H1 (cell line): ENCODE data around the gene SMIM38. TPM values are rescaled to one million over a fixed set of nuclear protein-coding genes. Genes with fewer than 3 reads are reported as not detected.

Experiments used
- CTCF ChIA-PET: fragments of 300-600 bp; sonication (Branson Sonifier 250); formaldehyde crosslinking; loops from one replicate; lab custom pipeline; 2021; ENCODE audit not compliant: partially characterized antibody; lab: Charles Lee
- POLR2A ChIA-PET: fragments of 300-600 bp; sonication (Branson Sonifier 250); formaldehyde crosslinking; loops from one replicate; lab custom pipeline; 2021; ENCODE audit warnings: inconsistent platforms; ENCODE audit not compliant: partially characterized antibody; lab: Charles Lee
- DNase-seq, 2 experiments: peaks; one replicate each; pipeline versions ENCODE4 v3.0.0 to v3.0.0-alpha.2; 2010 to 2022; ENCODE audit warnings: low spot score in 2 of 2, low read depth in 1 of 2, mixed read lengths in 1 of 2
- FAIRE-seq: peaks from 2 replicates; lab custom pipeline; 2011; peaks lifted over from hg19 to GRCh38; lab: Jason Lieb, UNC
- H2AFZ ChIP-seq: 2 replicates; pipeline ENCODE4 v1.8.1; 2012; ENCODE audit warnings: low read length, inconsistent platforms
- H2AK5ac ChIP-seq: 2 replicates; pipeline ENCODE4 v1.6.1; 2013; ENCODE audit warnings: low read depth, low read length
- H2BK120ac ChIP-seq: replicated peaks from 2 replicates; pipeline ENCODE3; 2013; ENCODE audit warnings: low read depth, low read length, inconsistent platforms
- H2BK12ac ChIP-seq: 2 replicates; pipeline ENCODE4 v1.6.1; 2013; ENCODE audit warnings: low read depth, low read length
- H2BK15ac ChIP-seq: 2 replicates; pipeline ENCODE4 v1.6.1; 2013; ENCODE audit warnings: low read length
- H2BK20ac ChIP-seq: 2 replicates; pipeline ENCODE4 v1.6.1; 2013; ENCODE audit warnings: low read length
- H2BK5ac ChIP-seq: 2 replicates; pipeline ENCODE4 v1.6.1; 2013; ENCODE audit warnings: low read depth, low read length
- H3K14ac ChIP-seq: 2 replicates; pipeline ENCODE4 v1.6.1; 2013; ENCODE audit warnings: inconsistent platforms; ENCODE audit not compliant: insufficient read length
- H3K18ac ChIP-seq: 2 replicates; pipeline ENCODE4 v1.6.1; 2013; ENCODE audit warnings: low read length; ENCODE audit errors: extremely low read depth
- H3K23ac ChIP-seq: 2 replicates; pipeline ENCODE4 v1.6.1; 2013; ENCODE audit warnings: inconsistent platforms; ENCODE audit not compliant: insufficient read length
- H3K23me2 ChIP-seq: 2 replicates; pipeline ENCODE4 v1.6.1; 2013; ENCODE audit warnings: low read depth, low read length
- H3K27ac ChIP-seq: 2 replicates; pipeline ENCODE4 v1.6.1; 2011; ENCODE audit warnings: low read depth, low read length, inconsistent platforms
- H3K27me3 ChIP-seq, 4 experiments: replicated peaks in 1 of 4; 1 replicate in 1 of 4; 2 replicates in 3 of 4; pipeline versions ENCODE4 v1.6.1 to v1.8.1; 2011 to 2013; ENCODE audit warnings: low read length in 3 of 4, mild to moderate bottlenecking in 3 of 4, inconsistent platforms in 2 of 4, mixed read lengths in 2 of 4, moderate library complexity in 1 of 4; ENCODE audit not compliant: control insufficient read depth in 3 of 4, insufficient read depth in 3 of 4; ENCODE audit errors: extremely low read depth in 1 of 4
- H3K36me3 ChIP-seq, 4 experiments: 2 replicates each; pipeline versions ENCODE4 v1.6.1 to v1.8.1; 2011 to 2013; ENCODE audit warnings: mild to moderate bottlenecking in 4 of 4, low read length in 3 of 4, moderate library complexity in 2 of 4, control low read depth in 1 of 4, inconsistent platforms in 1 of 4; ENCODE audit not compliant: insufficient read depth in 4 of 4, control insufficient read depth in 2 of 4
- H3K4ac ChIP-seq: replicated peaks from 2 replicates; pipeline ENCODE3; 2013; ENCODE audit warnings: low read length, low read depth, mixed read lengths, inconsistent platforms; ENCODE audit not compliant: insufficient read length
- H3K4me1 ChIP-seq, 4 experiments: replicated peaks in 1 of 4; 1 replicate in 1 of 4; 2 replicates in 3 of 4; pipeline versions ENCODE4 v1.6.1 to v1.8.1; 2011 to 2013; ENCODE audit warnings: low read length in 3 of 4, inconsistent platforms in 2 of 4, mixed read lengths in 1 of 4; ENCODE audit not compliant: insufficient read depth in 4 of 4, control insufficient read depth in 3 of 4
- H3K4me2 ChIP-seq, 2 experiments: 2 replicates each; pipeline versions ENCODE4 v1.6.1 to v1.8.1; 2011 to 2013; ENCODE audit warnings: low read depth in 2 of 2, low read length in 2 of 2, control low read depth in 1 of 2, inconsistent platforms in 1 of 2, mild to moderate bottlenecking in 1 of 2; ENCODE audit not compliant: insufficient read depth in 1 of 2
- H3K4me3 ChIP-seq, 4 experiments: fragments of 200-600, 300-600 bp in 1 of 4; sonication (generic), shearing (Covaris generic), sonication (Bioruptor Twin) in 1 of 4; 2 replicates each; pipeline versions ENCODE4 v1.5.1 to v1.8.1; 2011 to 2016; ENCODE audit warnings: low read length in 4 of 4, low read depth in 3 of 4, control low read depth in 2 of 4, inconsistent platforms in 2 of 4, mild to moderate bottlenecking in 2 of 4, mixed read lengths in 1 of 4, moderate library complexity in 1 of 4; ENCODE audit not compliant: insufficient read depth in 2 of 4; ENCODE audit errors: extremely low read depth in 1 of 4
- H3K56ac ChIP-seq: replicated peaks from 2 replicates; pipeline ENCODE3; 2013; ENCODE audit warnings: low read depth, mild to moderate bottlenecking, mixed read lengths, low read length, inconsistent platforms; ENCODE audit not compliant: insufficient read length
- H3K79me1 ChIP-seq: 2 replicates; pipeline ENCODE4 v1.6.1; 2013; ENCODE audit warnings: low read depth, low read length, control low read depth
- H3K79me2 ChIP-seq, 2 experiments: 2 replicates each; pipeline versions ENCODE4 v1.6.1 to v1.8.1; 2012 to 2013; ENCODE audit warnings: low read length in 2 of 2, mild to moderate bottlenecking in 2 of 2, inconsistent platforms in 1 of 2; ENCODE audit not compliant: insufficient read depth in 2 of 2, control insufficient read depth in 1 of 2
- H3K9ac ChIP-seq, 4 experiments: replicated peaks in 1 of 4; 1 replicate in 1 of 4; 2 replicates in 3 of 4; pipeline versions ENCODE4 v1.6.1 to v1.8.1; 2011 to 2013; ENCODE audit warnings: low read depth in 3 of 4, low read length in 3 of 4, control low read depth in 2 of 4, mild to moderate bottlenecking in 2 of 4, moderate library complexity in 2 of 4, inconsistent platforms in 1 of 4; ENCODE audit errors: extremely low read depth in 1 of 4
- H3K9me3 ChIP-seq, 2 experiments: 2 replicates each; pipeline versions ENCODE4 v1.6.1 to v1.8.1; 2012 to 2013; ENCODE audit warnings: mild to moderate bottlenecking in 2 of 2, moderate library complexity in 2 of 2, control low read depth in 1 of 2, inconsistent platforms in 1 of 2, low read depth in 1 of 2, low read length in 1 of 2, mixed read lengths in 1 of 2; ENCODE audit not compliant: insufficient read depth in 2 of 2
- H4K20me1 ChIP-seq, 2 experiments: replicated peaks in 1 of 2; 2 replicates each; pipeline versions ENCODE3 to v1.8.1; 2011 to 2013; ENCODE audit warnings: inconsistent platforms in 2 of 2, low read length in 2 of 2, mild to moderate bottlenecking in 1 of 2; ENCODE audit not compliant: insufficient read depth in 2 of 2, control insufficient read depth in 1 of 2
- H4K5ac ChIP-seq: 2 replicates; pipeline ENCODE4 v1.6.1; 2013; ENCODE audit warnings: low read length, low read depth, mixed read lengths, inconsistent platforms; ENCODE audit not compliant: insufficient read length
- H4K8ac ChIP-seq: 2 replicates; pipeline ENCODE4 v1.8.0; 2013; ENCODE audit warnings: mild to moderate bottlenecking, moderate library complexity, low read length, inconsistent platforms; ENCODE audit not compliant: insufficient read depth; ENCODE audit errors: extremely low read depth
- H4K91ac ChIP-seq: replicated peaks from 2 replicates; pipeline ENCODE3; 2013; ENCODE audit warnings: low read length, mixed read lengths, inconsistent platforms; ENCODE audit not compliant: insufficient read length
- BRCA1 ChIP-seq: IDR thresholded peaks from 2 replicates; pipeline ENCODE4 v1.6.1; 2012; ENCODE audit warnings: low read depth, low read length, improper control_type of control experiment
- FOSL1 ChIP-seq: IDR thresholded peaks from 2 replicates; pipeline ENCODE4 v1.6.1; 2011; ENCODE audit warnings: mild to moderate bottlenecking, low read depth, low read length, moderate library complexity; ENCODE audit not compliant: insufficient read depth
- HDAC6 ChIP-seq: IDR thresholded peaks from one replicate; pipeline ENCODE4 v1.7.1; 2012; ENCODE audit warnings: low read depth, mild to moderate bottlenecking, inconsistent platforms, low read length, moderate library complexity
- KDM1A ChIP-seq: fragments of 200-600, 300-600 bp; sonication (generic); IDR thresholded peaks from 2 replicates; pipeline ENCODE4 v1.7.1; 2016; ENCODE audit warnings: mild to moderate bottlenecking, low read length, borderline replicate concordance
- KDM4A ChIP-seq: IDR thresholded peaks from one replicate; pipeline ENCODE4 v1.7.1; 2012; ENCODE audit warnings: low read depth, mild to moderate bottlenecking, moderate library complexity, low read length, inconsistent platforms; ENCODE audit not compliant: severe bottlenecking
- KDM5A ChIP-seq: fragments of 200-600 bp; IDR thresholded peaks from 2 replicates; pipeline ENCODE4 v1.7.1; 2012; ENCODE audit warnings: mild to moderate bottlenecking, low read length, inconsistent platforms, mixed read lengths
- SIRT6 ChIP-seq: IDR thresholded peaks from one replicate; pipeline ENCODE4 v1.7.1; 2012; ENCODE audit warnings: low read length, inconsistent platforms
- SIX5 ChIP-seq: IDR thresholded peaks from 2 replicates; pipeline ENCODE4 v1.6.1; 2011; ENCODE audit warnings: mild to moderate bottlenecking, low read depth, low read length
- SP1 ChIP-seq: IDR thresholded peaks from 2 replicates; pipeline ENCODE4 v1.6.1; 2011; ENCODE audit warnings: low read depth, low read length
- SP2 ChIP-seq: IDR thresholded peaks from 2 replicates; pipeline ENCODE4 v1.6.1; 2012; ENCODE audit warnings: mild to moderate bottlenecking, low read length, inconsistent platforms
- SRF ChIP-seq: IDR thresholded peaks from 2 replicates; pipeline ENCODE4 v1.6.1; 2011; ENCODE audit warnings: mild to moderate bottlenecking, low read depth, low read length, moderate library complexity
- TAF1 ChIP-seq: IDR thresholded peaks from 2 replicates; pipeline ENCODE4 v1.6.1; 2011; ENCODE audit warnings: mild to moderate bottlenecking, low read depth, low read length
- TCF12 ChIP-seq: IDR thresholded peaks from 2 replicates; pipeline ENCODE4 v1.6.1; 2011; ENCODE audit warnings: low read depth, mild to moderate bottlenecking, low read length
- USF2 ChIP-seq: IDR thresholded peaks from 2 replicates; pipeline ENCODE4 v1.6.1; 2011; ENCODE audit warnings: low read length, improper control_type of control experiment
- YY1 ChIP-seq: IDR thresholded peaks from 2 replicates; pipeline ENCODE4 v1.6.1; 2011; ENCODE audit warnings: low read depth, mild to moderate bottlenecking, low read length
- WGBS, 2 experiments: shearing (Covaris generic) in 1 of 2; methylation state at CpG; one replicate each; pipeline versions ENCODE4 v1.1.6 to v1.1.7; 2013 to 2015; ENCODE audit warnings: low lambda C conversion rate in 2 of 2, mixed read lengths in 2 of 2, inconsistent platforms in 1 of 2, low coverage in 1 of 2, missing lambda C conversion rate in 1 of 2; ENCODE audit not compliant: insufficient replicate concordance in 2 of 2, insufficient coverage in 1 of 2, insufficient read length in 1 of 2; ENCODE audit errors: extremely low coverage in 1 of 2, missing lambda C conversion rate in 1 of 2; 5-methylcytosine and 5-hydroxymethylcytosine counted together
- polyA plus RNA-seq, 7 experiments: library from polyadenylated mRNA; depleted of rRNA in 3 of 7; stranded (reverse) in 5 of 7; unstranded in 2 of 7; fragments of >200 nt in 5 of 7; fragments of 200-250 nt in 2 of 7; gene quantifications; 1 replicate in 5 of 7; 2 replicates in 1 of 7; 4 replicates in 1 of 7; pipeline versions ENCODE4 v1.2.1 to v1.2.3, GENCODE V29; 2011 to 2013; ENCODE audit warnings: missing spikeins in 2 of 7, mixed read lengths in 2 of 7
- total RNA-seq: library from RNA; stranded (reverse); fragmentation: NEBNext Ultra II Directional; extraction: Animal tissue kit (Norgen Biotek cat#: 25700); gene quantifications from 2 replicates; pipeline ENCODE4 v1.2.1, GENCODE V29; 2021

SMIM38 gene
- total and polyA plus RNA-seq, 2 of the 8 experiments (the other 6 are each of a cell fraction or from before 2014, with no cell fraction given) = 0.17 to 0.20 TPM

- ChIA-PET POLR2A (no interaction called here), CTCF (interaction anchor here (1.1 to 1.5 kb wide), 2 partner anchors 11 to 52 kb away, joined by 3 to 4 read pairs; no protein-coding TSS in a partner anchor)
- H2BK120ac ChIP-seq = no peak overlapping the region
- H3K9me3 ChIP-seq = peaks cover 0 to 4% of the 10 kb centered on the region in 2 experiments; a peak in 1 of 4 replicates
- no peak overlapping the region for H4K8ac ChIP-seq
- no peak overlapping the region for H2BK20ac ChIP-seq
- no peak overlapping the region for H3K14ac ChIP-seq
- H3K23me2 ChIP-seq = peaks cover 4% of the 10 kb centered on the region; the same call in 1 of the 2 replicates
- H2BK12ac ChIP-seq = no peak overlapping the region
- no peaks in the 10 kb centered on the region for H3K4me1 ChIP-seq
- no peak overlapping the region for H2BK5ac ChIP-seq
- H3K56ac ChIP-seq = peak overlapping the region; percentile 65
- no peak overlapping the region for H3K4ac ChIP-seq
- H4K20me1 ChIP-seq = no peaks in the 10 kb centered on the region
- WGBS, 2 experiments = 69% methylated on average over 3 of the region's 3 CpGs; no CpG with 5 or more reads in 1 of the 2 experiments
- no peak overlapping the region for H3K9ac ChIP-seq
- no peak for DNase-seq
- no peak overlapping the region for H2BK15ac ChIP-seq
- FAIRE-seq = no peak
- no peak overlapping the region for H3K18ac ChIP-seq
- H3K79me1 ChIP-seq = no peaks in the 10 kb centered on the region
- H3K36me3 ChIP-seq = no peaks in the 10 kb centered on the region
- H3K4me2 ChIP-seq = no peak overlapping the region
- H3K23ac ChIP-seq = no peak overlapping the region
- no peak overlapping the region for H4K91ac ChIP-seq
- H3K79me2 ChIP-seq = no peaks in the 10 kb centered on the region
- H3K4me3 ChIP-seq = no peak overlapping the region
- no peaks in the 10 kb centered on the region for H3K27me3 ChIP-seq
- no peak overlapping the region for H4K5ac ChIP-seq
- H2AK5ac ChIP-seq = 0 out of 2 replicates have a peak overlapping the region, but pooled peaks have one; percentile 39
- H3K27ac ChIP-seq = no peak overlapping the region
- no peak overlapping the region for H2AFZ ChIP-seq
- TF ChIP-seq SP2 (no peak), SIX5 (no peak), USF2 (no peak), KDM5A (no peak), SP1 (no peak), KDM4A (no peak), TAF1 (no peak), HDAC6 (no peak), FOSL1 (no peak), SRF (no peak), KDM1A (no peak), BRCA1 (no peak), SIRT6 (no peak), TCF12 (no peak), YY1 (no peak)
Measured at GRCh38 chr11:69189059-69189458, 33.3 kb downstream of the SMIM38 start.
